ENCODE measurements around the gene LPP. TPM values are rescaled to one million over a fixed set of nuclear protein-coding genes. Genes with fewer than 3 reads are reported as not detected.

Gene LPP
- total RNA-seq, 1 experiment from 2014 or later: 12.6 TPM

DNA sequence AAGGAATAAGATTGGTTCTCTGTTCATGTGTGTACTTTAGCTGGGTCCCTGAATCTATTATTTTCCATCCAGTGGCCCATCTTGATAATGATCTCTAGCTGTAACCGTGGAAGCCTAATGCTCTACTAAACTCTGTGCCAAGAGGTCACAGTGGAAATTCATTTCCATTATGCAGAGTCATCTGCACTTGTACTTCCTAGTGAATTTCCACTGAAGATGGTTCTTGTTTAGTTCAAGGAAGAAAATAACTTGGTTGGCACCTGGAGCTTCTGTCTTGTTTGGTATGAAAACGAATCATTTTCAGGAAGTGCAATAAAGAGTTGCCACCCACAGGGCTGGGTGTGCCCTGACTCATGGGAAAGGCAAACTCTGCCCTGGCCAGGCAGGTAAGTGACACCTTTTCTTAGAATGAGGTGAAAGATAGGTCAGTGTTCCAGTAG lies 10.3 kb downstream of the LPP start:
- DNase-seq (ENCODE audit: low spot score): no peak
- in situ Hi-C loops (cut with HindIII; ENCODE audit: low sequenced_read_pairs): no loop called here

DNA sequence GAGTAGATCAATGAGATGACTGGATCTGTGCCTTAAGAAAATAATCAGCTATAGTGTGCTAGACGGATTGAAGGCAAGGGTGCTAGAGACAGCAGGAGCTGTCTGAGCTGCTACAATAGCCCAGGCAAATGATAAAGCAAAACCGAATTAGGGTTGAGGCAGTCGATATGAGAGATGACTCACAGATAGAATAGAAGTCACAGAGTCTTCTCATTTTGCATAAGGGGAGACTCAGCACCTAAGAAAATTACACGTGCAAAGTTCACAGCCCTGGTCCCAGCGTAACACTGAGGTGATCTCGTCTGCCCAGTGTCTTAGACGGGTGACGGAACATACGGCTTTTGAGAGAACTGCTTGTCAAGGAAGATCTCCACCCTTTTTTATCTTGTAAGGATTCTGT lies 11.6 kb downstream of the LPP start:
- in situ Hi-C loops (cut with HindIII; ENCODE audit: low sequenced_read_pairs): no loop called here
- DNase-seq (ENCODE audit: low spot score): no peak

DNA sequence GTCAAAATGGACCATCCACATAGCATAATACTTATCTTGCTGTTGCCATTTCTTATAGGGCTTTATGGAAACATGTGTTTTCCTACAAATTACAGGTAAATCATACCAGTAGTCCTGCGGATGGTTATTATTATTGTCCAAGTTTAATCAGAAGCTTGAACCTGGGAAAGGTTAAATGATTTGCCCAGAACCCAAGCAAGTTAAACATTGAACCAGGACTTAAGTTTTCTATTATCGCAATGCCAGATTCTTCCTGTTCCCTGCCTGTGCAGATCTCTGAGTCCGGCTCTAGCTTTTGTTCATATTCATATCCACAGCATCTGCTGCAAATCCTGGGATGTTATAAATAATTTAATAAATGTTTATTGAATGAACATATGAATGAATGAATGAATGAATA lies 12.5 kb downstream of the LPP start:
- in situ Hi-C loops (cut with HindIII; ENCODE audit: low sequenced_read_pairs): no loop called here
- DNase-seq (ENCODE audit: low spot score): peak; percentile 33

DNA sequence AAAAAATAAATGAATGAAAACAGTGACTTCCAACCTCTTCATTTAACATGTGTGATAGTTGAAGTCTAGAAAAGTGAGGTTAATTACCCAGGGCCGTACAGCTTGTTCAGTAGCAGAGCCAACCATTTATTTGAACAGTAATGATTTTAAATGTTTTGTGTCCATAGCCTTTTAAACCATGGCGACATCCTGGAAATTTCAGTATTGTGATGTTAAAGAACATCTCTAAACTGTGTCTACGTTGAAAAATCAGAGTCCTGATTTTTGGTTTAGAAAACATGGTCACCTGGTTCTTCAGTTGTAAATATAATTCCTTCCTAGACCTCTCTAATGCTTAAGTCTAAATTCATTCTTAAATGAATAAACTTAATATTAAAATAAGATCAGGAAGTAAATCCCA lies 14.2 kb downstream of the LPP start:
- no peak for DNase-seq (ENCODE audit: low spot score)
- in situ Hi-C loops (cut with HindIII; ENCODE audit: low sequenced_read_pairs): no loop called here

DNA sequence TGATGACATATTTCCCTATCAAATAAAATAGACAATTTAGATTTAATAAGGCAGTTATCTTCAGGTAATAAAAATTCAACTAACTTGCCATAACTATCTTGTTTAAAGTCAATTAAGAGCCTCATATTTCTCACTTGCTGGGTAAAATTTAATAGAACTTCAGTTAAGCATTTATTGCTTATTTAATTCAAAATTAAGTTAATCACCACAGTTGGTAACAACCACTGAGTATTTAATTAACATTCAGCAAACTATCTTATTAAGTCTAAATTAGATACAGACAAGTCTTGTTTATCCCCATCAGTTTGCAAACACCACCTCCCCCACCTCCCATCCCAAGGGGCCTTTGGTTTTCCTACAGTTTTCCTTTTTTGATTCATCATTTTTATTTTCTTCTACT lies 14.7 kb downstream of the LPP start:
- in situ Hi-C loops (cut with HindIII; ENCODE audit: low sequenced_read_pairs): no loop called here
- no peak for DNase-seq (ENCODE audit: low spot score)

DNA sequence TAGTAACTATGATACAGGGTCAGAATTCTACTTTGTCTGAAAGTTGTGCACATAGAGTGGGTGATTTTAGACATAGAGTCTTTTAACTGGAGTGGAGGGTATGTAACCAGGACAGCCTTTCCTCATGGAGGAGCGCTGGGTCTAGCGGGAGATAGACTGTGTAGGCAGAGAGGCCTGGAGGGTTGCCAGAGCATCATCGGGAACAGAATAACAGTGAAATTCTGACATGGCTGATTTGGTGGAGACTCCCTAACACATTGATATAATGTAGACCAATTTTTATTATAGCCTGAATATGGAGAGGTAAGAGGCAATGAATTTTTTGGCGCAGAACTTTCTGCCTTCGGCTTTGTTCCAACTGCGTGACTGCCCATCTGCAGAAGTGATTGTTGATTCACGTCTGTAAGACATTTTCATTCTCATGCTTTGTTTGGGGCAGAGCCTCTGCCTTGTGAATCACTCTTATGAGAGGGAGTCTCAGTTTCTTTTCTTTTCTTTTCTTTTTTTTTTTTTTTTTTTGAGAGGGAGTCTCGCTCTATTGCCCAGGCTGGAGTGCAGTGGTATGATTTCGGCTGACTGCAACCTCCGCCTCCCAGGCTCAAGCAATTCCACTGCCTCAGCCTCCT lies 16.0 kb downstream of the LPP start:
- peak; percentile 69 for DNase-seq (ENCODE audit: low spot score)
- in situ Hi-C loops (cut with HindIII; ENCODE audit: low sequenced_read_pairs): no loop called here

DNA sequence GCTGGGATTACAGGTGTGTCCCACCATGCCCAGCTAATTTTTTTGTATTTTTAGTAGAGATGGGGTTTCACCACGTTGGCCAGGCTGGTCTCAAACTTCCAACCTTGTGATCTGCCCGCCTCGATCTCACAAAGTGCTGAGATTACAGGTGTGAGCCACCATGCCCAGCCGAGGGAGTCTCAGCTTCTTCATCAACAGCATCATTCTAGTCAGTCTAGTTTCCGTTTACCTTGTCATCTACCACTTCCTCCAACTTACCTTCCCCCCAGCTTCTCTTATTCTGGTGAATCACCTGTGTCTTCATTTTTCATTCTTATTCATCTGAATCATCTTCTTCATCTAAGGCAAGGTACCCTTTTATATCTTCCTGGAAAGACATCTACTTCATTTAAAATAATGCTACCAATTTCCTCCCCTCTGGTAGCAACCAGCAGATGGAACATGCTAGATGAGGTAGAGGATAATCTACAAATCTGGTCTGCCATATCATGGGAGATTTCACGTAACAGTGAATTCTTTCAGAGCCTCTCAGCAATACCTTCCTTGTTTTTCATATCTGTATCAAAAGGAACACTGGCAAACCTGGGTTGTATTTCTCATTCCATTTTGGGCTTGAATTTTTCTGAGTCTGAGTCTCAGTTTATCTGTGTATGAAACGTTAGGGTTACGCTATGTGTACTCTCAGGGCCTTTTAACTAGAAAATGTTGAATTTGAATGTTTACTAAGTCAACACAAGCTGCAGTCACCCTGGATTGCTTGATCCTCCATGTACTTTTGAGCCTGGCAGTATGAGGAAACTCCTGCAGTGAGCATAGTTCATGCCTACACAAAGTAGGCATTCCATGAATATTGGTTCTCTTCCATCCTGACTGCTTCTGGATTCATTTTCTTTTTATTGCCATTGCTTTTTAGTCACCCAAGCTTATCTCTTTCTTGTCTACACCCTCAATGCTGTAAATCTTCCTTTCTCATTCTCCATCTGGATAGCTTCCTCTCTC lies 16.8 kb downstream of the LPP start:
- DNase-seq (ENCODE audit: low spot score): no peak
- in situ Hi-C loops (cut with HindIII; ENCODE audit: low sequenced_read_pairs): no loop called here

DNA sequence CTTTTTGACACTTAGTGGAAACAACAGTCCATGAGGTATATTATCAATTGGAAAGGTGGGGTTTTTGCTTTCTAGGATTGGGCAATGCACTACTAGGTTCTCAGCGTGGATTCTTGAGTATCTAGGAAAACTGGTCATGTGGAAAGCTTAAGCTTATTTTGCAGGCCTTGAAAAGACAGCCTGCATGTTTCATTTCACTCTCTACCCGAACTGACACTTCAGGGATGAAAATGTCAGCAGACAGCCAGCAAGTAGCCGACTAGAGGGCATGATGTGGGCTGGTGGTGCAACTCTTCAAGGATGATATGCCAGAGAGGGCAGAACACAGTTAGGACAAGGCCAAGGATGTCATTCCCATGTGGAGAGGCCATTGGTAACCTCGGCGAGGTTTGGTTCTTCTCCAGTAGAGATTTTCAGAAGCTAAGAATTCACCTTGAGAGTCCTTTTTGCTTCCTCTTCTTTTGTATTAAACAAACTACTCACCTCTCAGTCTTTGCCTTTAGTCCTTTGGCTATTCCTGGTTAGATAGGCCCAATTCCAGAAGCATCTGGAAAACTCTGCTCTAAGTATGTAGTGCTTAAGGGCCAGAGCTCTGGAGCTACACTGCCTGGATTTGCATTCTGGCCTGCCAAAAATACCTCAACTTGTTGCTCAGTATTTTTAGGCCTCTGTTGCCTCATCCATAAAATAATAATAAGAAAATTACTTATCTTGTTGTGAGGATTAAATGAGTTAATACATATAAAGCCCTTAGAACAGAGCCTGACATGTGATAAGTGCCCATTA lies 17.9 kb downstream of the LPP start:
- DNase-seq (ENCODE audit: low spot score): no peak
- in situ Hi-C loops (cut with HindIII; ENCODE audit: low sequenced_read_pairs): no loop called here

DNA sequence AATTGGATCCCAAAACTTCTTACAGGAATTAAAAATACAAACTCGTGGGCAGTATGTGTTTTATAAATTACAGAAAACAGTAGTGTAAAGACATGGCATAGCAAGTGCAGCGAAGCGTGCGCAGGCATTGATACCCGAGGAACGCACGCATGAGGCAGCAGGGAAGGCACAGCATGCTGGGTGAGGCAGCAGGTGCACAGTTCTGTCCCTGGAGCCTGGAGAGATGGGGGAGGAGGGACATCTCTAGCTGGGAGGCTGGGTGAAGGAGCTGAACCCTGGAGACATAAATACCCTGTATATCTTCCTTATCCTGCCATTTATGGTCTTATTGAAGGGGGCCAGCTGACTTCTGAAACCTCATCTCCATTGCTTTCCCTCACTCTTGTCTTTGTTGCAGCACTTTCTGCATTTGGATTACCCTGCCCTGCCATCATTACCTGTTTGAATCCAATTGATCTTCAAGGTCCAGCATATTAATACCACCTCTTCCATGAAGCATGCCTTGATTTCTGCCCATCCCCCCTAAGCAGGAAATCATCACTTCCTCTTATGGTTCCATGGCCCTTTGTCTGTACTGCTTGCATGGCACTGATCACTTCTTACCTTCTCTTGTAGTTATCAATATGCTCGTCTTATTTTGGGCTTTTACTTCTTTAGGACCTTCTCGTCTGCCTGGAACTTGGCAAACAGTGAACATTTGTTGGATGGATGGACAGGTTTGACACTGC lies 20.5 kb downstream of the LPP start:
- DNase-seq (ENCODE audit: low spot score): no peak
- in situ Hi-C loops (cut with HindIII; ENCODE audit: low sequenced_read_pairs): no loop called here

DNA sequence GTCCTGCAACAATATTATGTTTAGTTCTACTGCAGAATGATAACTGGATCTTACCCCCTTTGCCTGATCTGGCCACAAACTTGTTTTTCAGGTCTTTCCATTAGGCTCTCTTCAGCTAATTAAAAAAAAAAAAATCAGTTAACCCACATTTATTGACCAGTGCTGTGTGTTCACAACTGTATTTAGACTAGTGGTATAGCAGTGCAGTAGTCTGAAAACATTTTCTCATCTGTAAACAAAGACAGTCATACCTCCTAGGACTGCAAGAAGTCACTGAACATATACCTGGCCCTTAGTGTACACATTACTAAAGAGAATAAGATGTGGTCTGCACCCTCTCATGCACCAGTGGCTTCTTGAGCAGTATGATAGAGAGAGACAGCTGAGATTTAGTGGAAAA lies 22.5 kb downstream of the LPP start:
- DNase-seq (ENCODE audit: low spot score): no peak
- in situ Hi-C loops (cut with HindIII; ENCODE audit: low sequenced_read_pairs): no loop called here

DNA sequence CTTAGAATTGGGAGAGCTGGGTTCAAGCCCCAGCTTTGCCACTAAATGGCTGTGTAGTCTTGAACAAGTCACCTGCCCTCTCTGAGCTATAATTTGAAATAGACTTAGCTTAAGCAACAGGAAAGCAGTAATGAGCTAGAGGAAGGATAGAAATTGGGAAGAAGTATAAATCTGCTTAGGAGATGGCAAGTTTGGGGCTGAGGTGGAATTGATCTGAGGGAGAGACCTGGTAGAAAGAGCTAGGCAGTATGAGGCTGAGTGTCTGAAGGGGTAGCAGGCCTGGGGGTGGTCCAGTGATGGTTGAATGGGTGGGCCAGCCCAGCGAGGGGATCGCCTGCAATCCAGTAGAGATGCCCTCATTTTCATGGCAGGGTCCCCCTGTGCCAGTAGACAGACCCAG lies 22.9 kb downstream of the LPP start:
- in situ Hi-C loops (cut with HindIII; ENCODE audit: low sequenced_read_pairs): no loop called here
- DNase-seq (ENCODE audit: low spot score): no peak

DNA sequence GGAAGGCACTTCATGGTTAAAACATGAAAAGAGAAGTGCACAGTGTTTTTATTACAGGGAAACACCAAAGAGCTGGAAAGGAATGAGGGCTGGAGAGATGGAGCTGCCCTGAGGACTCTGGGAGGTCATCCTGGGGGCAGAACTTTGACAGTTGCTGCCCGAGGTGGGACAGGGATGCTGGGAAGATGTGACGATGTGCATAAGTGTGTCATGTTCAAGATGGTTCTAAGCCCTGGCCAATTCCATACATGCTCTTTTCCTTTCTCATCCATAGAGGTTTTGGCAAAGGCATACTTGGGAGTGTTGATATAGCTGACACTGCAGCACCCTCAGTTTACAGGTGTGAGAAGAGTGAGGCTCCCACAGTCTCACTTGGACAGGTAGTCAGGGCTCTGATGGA lies 23.8 kb downstream of the LPP start:
- in situ Hi-C loops (cut with HindIII; ENCODE audit: low sequenced_read_pairs): no loop called here
- no peak for DNase-seq (ENCODE audit: low spot score)

DNA sequence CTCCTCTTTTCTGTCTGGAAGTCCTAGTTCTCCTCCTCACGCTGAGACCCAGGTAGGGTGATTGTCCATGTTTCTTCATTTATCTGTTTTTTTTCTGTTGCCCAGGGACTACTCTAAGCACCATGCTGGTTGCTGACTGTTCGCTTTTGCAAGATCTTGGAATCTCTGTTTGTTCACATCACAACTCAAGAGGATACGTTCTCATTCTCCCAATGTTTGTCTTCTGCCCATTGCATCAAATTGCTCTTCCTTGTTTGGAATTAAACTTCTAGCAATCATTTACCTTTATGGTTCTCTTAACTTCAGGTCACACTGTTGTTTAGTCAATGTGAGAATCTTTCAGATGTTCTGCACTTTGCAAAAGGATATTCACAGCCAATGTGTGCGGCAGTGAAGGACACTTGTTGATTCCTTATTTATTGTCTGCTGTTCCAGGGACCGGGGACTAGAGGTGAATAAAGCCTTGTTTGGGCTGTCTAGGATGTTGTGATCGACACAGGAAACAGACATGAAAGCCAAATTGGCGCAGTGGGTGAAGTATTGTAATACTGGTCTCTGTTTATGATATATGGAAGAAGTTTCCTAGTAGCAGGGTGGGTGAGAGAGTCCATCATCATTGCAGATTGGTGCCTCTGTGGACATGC lies 24.5 kb downstream of the LPP start:
- DNase-seq (ENCODE audit: low spot score): no peak
- in situ Hi-C loops (cut with HindIII; ENCODE audit: low sequenced_read_pairs): no loop called here

DNA sequence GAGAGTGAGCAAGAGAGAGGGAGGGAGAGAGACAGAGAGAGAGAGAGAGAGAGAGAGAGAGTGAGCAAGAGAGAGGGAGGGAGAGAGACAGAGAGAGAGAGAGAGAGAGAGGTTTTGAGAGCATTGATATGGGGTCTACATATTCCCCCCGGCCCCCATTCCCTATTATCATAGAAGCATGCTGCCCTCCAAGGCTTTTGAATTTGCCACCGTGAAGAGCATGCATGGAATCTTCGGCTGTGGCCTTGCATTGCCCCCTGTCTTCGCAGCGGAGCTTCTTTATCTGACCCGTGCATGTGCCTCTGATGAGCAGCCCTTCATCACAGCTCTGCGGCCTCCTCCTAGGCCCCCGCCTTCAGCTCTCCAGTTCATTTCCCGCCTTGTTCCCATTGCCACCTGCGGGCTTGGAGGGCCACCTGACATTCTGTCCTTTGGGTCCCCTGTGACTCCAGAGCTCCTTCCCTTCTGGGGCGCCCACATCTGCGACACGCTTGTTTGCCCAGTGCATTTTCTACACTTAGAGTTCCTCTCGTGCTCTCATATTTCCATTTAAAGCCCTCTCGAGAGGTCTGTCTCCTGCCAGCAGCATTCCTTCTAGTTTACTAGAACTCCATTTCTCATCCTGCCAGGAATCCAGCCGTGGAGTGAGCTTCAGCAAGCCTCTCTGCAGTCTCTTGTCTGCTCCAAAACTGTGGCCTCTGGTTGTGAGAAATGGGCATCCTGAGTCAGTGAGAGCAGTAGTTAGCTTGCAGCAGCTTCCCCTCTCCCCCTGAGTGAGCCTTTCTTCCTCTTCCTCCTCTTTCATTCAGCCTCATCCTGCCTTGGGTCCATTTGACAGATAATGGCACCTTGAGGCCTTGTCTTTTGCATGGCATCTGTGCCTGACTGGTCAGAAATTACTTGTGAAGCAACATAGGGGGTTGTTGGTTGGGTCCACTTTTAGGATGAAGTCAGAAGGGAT lies 25.3 kb downstream of the LPP start:
- no peak for DNase-seq (ENCODE audit: low spot score)
- in situ Hi-C loops (cut with HindIII; ENCODE audit: low sequenced_read_pairs): no loop called here

DNA sequence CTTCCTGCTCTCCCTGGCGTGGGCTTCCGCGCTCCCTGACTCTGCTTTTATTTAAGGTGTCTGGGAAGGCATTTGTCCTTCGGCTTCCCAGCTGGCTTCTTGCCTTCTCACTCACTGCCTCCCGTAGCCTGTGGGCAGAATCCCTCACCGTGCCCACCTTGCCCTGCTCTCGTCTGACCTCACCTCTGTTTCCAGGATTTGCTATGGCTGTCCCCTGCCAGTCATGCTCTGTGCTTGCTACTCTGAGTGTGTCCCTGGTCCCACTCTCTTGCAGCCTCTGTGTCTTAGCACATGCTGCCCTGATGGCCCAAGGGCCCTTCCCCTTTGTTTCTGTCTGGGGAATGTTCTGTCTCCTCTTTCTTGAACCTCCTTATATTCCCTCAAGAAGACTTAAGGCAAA lies 26.2 kb downstream of the LPP start:
- DNase-seq (ENCODE audit: low spot score): no peak
- in situ Hi-C loops (cut with HindIII; ENCODE audit: low sequenced_read_pairs): no loop called here

DNA sequence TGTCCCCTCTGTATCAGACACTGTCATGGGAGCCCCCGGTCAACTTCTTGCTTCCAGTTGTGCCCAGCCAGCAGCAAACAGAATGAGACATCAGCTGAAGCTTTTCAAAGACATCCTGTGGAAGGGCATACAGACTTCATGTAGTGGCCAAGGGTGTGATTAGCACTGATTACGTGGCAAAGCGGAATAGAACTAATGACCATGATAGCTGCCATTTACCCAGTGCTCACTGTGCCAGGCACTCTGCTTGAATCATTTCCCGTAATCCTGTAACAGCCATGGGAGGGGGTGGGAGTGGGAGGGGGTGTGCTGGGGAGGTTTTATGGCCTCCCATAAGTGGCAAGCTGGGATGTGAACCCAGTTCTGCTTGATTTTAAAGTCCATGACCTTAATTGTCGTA lies 29.5 kb downstream of the LPP start:
- in situ Hi-C loops (cut with HindIII; ENCODE audit: low sequenced_read_pairs): no loop called here
- no peak for DNase-seq (ENCODE audit: low spot score)

DNA sequence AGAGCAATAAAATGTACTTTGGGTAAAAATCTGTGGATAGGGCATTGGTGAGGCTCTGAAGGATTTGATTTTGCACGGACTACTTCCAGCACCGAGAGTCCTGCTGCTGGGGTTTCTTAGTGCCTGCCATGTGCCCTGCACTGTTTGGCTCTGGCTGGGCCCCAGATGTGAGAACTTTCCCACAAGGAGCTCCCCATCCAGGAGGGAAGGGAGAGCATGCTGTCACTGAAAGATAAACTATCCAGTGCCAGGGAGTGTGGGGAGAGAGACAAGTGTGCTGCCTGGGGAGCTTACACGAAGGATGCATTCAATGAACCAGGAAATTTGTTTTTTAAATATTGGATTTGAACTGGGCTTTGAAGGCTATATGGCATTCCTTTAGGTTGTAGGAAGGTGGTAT lies 30.2 kb downstream of the LPP start:
- DNase-seq (ENCODE audit: low spot score): no peak
- in situ Hi-C loops (cut with HindIII; ENCODE audit: low sequenced_read_pairs): no loop called here

DNA sequence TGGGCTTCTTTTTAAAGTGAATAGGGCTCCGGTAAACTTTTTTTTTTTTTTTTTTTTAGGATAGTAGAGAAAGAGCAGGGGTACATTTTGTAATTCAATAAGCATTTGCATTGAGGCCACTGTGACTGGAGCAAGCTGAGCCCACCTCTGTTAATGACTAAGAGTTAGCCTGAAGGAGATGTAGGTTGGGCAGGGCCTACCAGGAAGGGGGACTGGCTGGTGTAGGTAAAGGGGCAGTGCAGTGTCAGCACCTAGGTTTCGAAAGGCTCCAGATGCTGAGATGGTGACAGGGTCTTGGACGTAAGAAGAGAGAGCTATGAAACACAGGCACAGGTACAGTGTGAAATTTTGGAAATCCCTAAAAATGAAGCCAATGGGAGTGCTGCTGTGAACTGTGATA lies 30.7 kb downstream of the LPP start:
- no peak for DNase-seq (ENCODE audit: low spot score)
- in situ Hi-C loops (cut with HindIII; ENCODE audit: low sequenced_read_pairs): no loop called here

Measured in G401 (cell line).